Measurements from ENCODE around the gene PDILT. TPM values are rescaled to one million over a fixed set of nuclear protein-coding genes. Genes with fewer than 3 reads are reported as not detected.

Gene PDILT
- total RNA-seq, 1 donor from 2014 or later, result not detected

DNA sequence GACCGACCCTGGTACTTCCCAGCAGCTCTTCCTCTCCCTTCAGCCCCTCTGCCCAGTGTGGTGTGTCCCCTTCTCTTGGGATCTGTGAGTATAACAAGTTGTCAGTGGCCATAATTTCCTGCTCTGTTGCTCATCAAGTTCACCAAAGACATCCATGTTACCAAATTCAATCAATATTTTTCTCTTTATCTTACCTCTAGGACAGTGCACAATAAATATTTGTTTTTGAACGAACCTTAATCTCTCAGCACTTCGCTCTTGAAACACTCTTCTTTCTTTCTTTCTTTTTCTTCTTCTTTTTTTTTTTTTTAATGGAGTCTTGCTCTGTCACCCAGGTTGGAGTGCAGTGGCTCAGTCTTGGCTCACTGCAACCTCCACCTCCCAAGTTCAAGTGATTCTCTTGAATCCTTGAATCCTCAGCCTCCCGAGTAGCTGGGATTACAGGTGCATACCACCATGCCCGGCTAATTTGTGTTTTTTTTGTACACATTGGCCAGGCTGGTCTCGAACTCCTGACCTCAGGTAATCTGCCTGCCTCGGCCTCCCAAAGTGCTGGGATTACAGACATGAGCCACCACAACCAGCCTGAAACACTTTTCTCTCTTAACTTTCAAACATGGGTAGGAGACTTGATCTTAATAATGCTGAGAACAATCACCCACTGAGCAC is 49.3 kb downstream of the PDILT start:
- no peak overlapping the region for H3K27ac Mint-ChIP-seq
- TF ChIP-seq, protein P1, sequence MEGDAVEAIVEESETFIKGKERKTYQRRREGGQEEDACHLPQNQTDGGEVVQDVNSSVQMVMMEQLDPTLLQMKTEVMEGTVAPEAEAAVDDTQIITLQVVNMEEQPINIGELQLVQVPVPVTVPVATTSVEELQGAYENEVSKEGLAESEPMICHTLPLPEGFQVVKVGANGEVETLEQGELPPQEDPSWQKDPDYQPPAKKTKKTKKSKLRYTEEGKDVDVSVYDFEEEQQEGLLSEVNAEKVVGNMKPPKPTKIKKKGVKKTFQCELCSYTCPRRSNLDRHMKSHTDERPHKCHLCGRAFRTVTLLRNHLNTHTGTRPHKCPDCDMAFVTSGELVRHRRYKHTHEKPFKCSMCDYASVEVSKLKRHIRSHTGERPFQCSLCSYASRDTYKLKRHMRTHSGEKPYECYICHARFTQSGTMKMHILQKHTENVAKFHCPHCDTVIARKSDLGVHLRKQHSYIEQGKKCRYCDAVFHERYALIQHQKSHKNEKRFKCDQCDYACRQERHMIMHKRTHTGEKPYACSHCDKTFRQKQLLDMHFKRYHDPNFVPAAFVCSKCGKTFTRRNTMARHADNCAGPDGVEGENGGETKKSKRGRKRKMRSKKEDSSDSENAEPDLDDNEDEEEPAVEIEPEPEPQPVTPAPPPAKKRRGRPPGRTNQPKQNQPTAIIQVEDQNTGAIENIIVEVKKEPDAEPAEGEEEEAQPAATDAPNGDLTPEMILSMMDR (IDR thresholded peaks at IDR 0.05; ENCODE audit: unreplicated experiment), result no peak
- DNase-seq (ENCODE audit: low spot score in 2 of 2, unreplicated experiment in 2 of 2), result no peak
- no peaks in the 10 kb centered on the region for H3K4me1 Mint-ChIP-seq
- no peak overlapping the region for H3K4me3 Mint-ChIP-seq
- H3K27me3 Mint-ChIP-seq (ENCODE audit: low read depth), result peaks cover 32% of the 10 kb centered on the region
- H3K36me3 Mint-ChIP-seq, result no peaks in the 10 kb centered on the region
- peaks cover 5% of the 10 kb centered on the region for H3K9me3 Mint-ChIP-seq

DNA sequence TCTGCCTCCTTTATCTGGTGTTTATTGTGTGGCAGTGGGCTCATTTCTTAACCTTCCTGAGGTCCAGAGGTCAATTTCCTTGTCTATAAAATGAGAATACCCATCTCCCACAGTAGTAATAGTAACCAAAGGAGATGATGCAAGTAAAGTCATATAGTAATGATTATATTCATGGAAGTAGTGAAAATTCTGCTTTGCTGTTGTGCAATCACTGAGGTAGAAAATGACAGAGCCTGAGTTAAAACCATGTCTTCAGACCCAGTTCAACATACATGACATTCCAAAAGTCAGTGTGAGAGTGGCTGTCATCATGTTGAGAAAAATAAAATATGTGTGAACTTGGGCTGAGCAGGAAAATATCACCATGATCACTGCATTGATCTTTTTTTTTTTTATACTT is 51.2 kb downstream of the PDILT start:
- H3K27ac Mint-ChIP-seq, result no peak overlapping the region
- TF ChIP-seq, protein P1 (IDR thresholded peaks at IDR 0.05; ENCODE audit: unreplicated experiment), result no peak

DNA sequence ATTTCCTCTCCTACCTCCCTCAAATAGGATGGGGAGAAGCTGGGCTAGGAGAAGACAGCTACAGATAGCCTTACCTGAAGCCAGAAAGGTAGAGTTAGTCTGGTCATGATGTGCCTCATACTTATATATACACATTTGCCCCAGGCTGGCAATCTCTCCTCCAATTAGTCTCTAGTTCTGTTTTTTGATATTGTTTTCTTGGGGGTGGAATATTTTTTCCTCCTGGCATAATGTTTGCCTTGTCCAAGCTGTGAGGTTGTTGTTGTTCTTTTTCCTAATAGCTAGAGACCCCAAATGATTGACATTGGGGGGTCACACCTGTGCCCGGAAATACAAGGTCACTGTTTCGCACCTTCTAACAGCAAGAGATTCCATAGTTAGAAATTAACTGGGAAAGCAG is 51.9 kb downstream of the PDILT start, which contains the start of gene UMOD:
Gene UMOD, minus strand, starts transcription at position 101 of the 400 bp plus-strand sequence. CDS start 1,978 bp downstream, outside the sequence.
- TF ChIP-seq, protein P1 (IDR thresholded peaks at IDR 0.05; ENCODE audit: unreplicated experiment), result no peak
- Mint-ChIP-seq H3K4me1 (no peaks in the 10 kb centered on the region), H3K27ac (no peak within 1 kb of the TSS), H3K9me3 (peaks cover 5% of the 10 kb centered on the region), H3K4me3 (no peak within 1 kb of the TSS), H3K27me3 (ENCODE audit: low read depth) (peaks cover 24% of the 10 kb centered on the region), H3K36me3 (no peaks in the 10 kb centered on the region)
- no peak for DNase-seq (ENCODE audit: low spot score in 2 of 2, unreplicated experiment in 2 of 2)

More for the DNA sequence above, 51.2 kb downstream of the PDILT start:
- no peak overlapping the region for H3K4me3 Mint-ChIP-seq
- no peaks in the 10 kb centered on the region for H3K36me3 Mint-ChIP-seq
- DNase-seq (ENCODE audit: low spot score in 2 of 2, unreplicated experiment in 2 of 2), result no peak
- peaks cover 5% of the 10 kb centered on the region for H3K9me3 Mint-ChIP-seq
- H3K27me3 Mint-ChIP-seq (ENCODE audit: low read depth), result peaks cover 24% of the 10 kb centered on the region
- H3K4me1 Mint-ChIP-seq, result no peaks in the 10 kb centered on the region

DNA sequence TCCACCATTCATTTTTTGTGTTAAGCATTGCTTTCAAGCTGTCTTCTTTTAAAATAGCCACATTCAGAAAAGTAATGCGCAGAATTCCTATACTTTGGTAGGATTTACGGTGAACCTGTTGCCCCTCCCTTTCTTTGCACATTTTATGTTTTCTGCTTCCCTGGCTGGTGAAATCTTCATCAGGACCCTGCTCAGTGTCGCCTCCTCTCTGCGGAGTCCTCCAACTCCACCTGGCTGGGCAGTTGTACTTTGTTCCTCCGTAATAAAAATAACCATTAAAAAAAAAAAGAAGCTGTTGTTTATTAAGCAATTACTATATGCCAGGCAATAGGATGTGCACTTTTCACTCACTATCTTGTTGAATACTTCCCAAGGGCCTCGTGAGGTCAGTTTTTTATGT is 54.9 kb downstream of the PDILT start:
- Mint-ChIP-seq H3K27me3 (ENCODE audit: low read depth) (peaks cover 14% of the 10 kb centered on the region), H3K4me3 (no peak overlapping the region), H3K36me3 (no peaks in the 10 kb centered on the region), H3K4me1 (no peaks in the 10 kb centered on the region), H3K9me3 (no peaks in the 10 kb centered on the region), H3K27ac (no peak overlapping the region)
- no peak for DNase-seq (ENCODE audit: low spot score in 2 of 2, unreplicated experiment in 2 of 2)
- TF ChIP-seq, protein P1 (IDR thresholded peaks at IDR 0.05; ENCODE audit: unreplicated experiment), result no peak

DNA sequence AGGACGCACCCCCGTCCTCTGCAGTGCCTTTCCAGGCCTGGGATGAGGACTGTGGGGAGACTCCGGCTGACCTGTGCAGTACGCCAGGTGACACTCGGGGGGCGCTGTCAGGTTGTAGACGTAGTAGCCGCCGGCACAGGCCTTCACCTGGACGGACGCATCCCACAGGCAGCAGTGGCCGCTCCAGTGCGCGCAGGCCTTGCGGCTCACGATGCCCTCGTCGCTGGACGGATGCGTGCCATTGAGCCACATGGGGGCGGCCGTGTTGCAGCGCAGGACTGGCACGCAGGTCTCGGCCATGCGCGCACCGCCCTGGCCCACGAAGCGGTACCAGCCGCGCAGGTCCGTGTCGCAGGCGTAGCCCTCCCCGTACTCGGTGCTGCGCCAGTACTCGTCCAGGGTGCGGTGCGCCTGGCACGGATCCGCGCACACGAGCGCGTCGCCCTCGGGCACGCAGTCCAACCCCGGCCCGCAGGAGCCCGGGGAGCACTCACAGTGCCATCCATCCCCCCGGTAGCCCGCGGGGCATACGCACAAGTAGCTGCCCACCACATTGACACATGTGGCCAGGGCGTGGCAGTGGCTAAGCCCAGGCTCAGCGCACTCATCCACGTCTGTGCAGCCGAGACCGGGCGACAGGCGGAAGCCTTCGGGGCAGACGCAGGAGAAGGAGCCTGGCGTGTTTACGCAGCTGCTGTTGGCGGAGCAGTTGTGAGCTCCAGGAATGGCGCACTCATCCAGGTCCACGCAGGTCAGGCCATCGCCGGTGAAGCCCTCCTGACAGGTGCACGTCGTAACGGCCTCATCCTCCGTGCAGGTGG is 56.0 kb downstream of the PDILT start:
- DNase-seq (ENCODE audit: low spot score in 2 of 2, unreplicated experiment in 2 of 2), result no peak

More for the DNA sequence above, 56.0 kb downstream of the PDILT start:
- H3K36me3 Mint-ChIP-seq, result no peaks in the 10 kb centered on the region
- TF ChIP-seq, protein P1 (IDR thresholded peaks at IDR 0.05; ENCODE audit: unreplicated experiment), result no peak
- H3K4me3 Mint-ChIP-seq, result no peak overlapping the region
- H3K27me3 Mint-ChIP-seq (ENCODE audit: low read depth), result peaks cover 14% of the 10 kb centered on the region
- H3K27ac Mint-ChIP-seq, result no peak overlapping the region
- no peaks in the 10 kb centered on the region for H3K4me1 Mint-ChIP-seq
- no peaks in the 10 kb centered on the region for H3K9me3 Mint-ChIP-seq

Data from mesothelial cell of epicardium (in vitro differentiated cells).